ENCODE measurements around the gene SLC1A3. TPM values are rescaled to one million over a fixed set of nuclear protein-coding genes. Genes with fewer than 3 reads are reported as not detected.

The SLC1A3 gene
- polyA plus RNA-seq, 2 donors, result 13.5 to 16.1 TPM

DNA sequence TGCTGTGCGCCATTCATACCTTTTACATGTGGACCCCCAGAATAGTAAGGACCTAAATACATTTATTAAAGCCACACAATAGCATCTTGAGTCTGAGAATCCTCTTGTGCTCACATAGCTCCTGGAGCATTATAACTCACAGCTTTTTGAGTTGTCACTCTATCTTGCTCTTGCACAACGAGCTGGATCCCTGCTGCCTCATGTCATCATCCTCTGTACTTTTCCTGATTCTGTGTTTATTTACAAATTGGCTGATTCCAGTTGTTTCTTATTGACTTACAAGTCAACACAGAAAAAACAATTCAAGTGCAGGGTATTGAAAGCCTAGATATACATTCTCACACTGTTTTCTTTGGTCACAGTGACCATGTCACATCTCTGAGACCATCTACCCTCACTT is 112.9 kb downstream of the SLC1A3 start:
- no peaks in the 10 kb centered on the region for H3K9me3 ChIP-seq (ENCODE audit: control insufficient read depth in 2 of 2, insufficient read depth in 1 of 2, low read depth in 1 of 2, low read length in 1 of 2)
- WGBS, 2 donors, result 71 to 76% methylated on average over 2 of the region's 2 CpGs
- H3K4me3 ChIP-seq (ENCODE audit: low read depth in 1 of 2, low read length in 2 of 2), result no peak overlapping the region
- H3K36me3 ChIP-seq (ENCODE audit: control insufficient read depth in 2 of 2, insufficient read depth in 2 of 2, low read length in 1 of 2), result no peaks in the 10 kb centered on the region
- no peak overlapping the region for H3K27ac ChIP-seq (ENCODE audit: low read depth in 2 of 2, low read length in 1 of 2)
- H3K27me3 ChIP-seq (ENCODE audit: control insufficient read depth in 1 of 2, insufficient read depth in 2 of 2, low read length in 2 of 2), result no peaks in the 10 kb centered on the region
- no peaks in the 10 kb centered on the region for H3K4me1 ChIP-seq (ENCODE audit: control insufficient read depth in 2 of 2, insufficient read depth in 2 of 2, low read length in 1 of 2)

GRCh38 chr5:36720688-36721087 is 114.3 kb downstream of the SLC1A3 start:
- Histone ChIP-seq H3K4me3 (ENCODE audit: low read depth in 1 of 2, low read length in 2 of 2) (no peak overlapping the region), H3K9me3 (ENCODE audit: control insufficient read depth in 2 of 2, insufficient read depth in 1 of 2, low read depth in 1 of 2, low read length in 1 of 2) (no peaks in the 10 kb centered on the region), H3K4me1 (ENCODE audit: control insufficient read depth in 2 of 2, insufficient read depth in 2 of 2, low read length in 1 of 2) (no peaks in the 10 kb centered on the region), H3K27me3 (ENCODE audit: control insufficient read depth in 1 of 2, insufficient read depth in 2 of 2, low read length in 2 of 2) (no peaks in the 10 kb centered on the region), H3K27ac (ENCODE audit: low read depth in 2 of 2, low read length in 1 of 2) (no peak overlapping the region), H3K36me3 (ENCODE audit: control insufficient read depth in 2 of 2, insufficient read depth in 2 of 2, low read length in 1 of 2) (no peaks in the 10 kb centered on the region)
- WGBS, 2 donors, result 53 to 54% methylated on average over 4 of the region's 4 CpGs

- H3K9me3 ChIP-seq (ENCODE audit: control insufficient read depth in 2 of 2, insufficient read depth in 1 of 2, low read depth in 1 of 2, low read length in 1 of 2), result no peaks in the 10 kb centered on the region
- H3K4me3 ChIP-seq (ENCODE audit: low read depth in 1 of 2, low read length in 2 of 2), result no peak overlapping the region
- H3K27ac ChIP-seq (ENCODE audit: low read depth in 2 of 2, low read length in 1 of 2), result no peak overlapping the region
- H3K4me1 ChIP-seq (ENCODE audit: control insufficient read depth in 2 of 2, insufficient read depth in 2 of 2, low read length in 1 of 2), result no peaks in the 10 kb centered on the region
- no peaks in the 10 kb centered on the region for H3K36me3 ChIP-seq (ENCODE audit: control insufficient read depth in 2 of 2, insufficient read depth in 2 of 2, low read length in 1 of 2)
- H3K27me3 ChIP-seq (ENCODE audit: control insufficient read depth in 1 of 2, insufficient read depth in 2 of 2, low read length in 2 of 2), result no peaks in the 10 kb centered on the region
- 70 to 74% methylated on average over 5 of the region's 5 CpGs for WGBS, 2 donors
Observed at GRCh38 chr5:36721664-36722235, 115.3 kb downstream of the SLC1A3 start.

DNA sequence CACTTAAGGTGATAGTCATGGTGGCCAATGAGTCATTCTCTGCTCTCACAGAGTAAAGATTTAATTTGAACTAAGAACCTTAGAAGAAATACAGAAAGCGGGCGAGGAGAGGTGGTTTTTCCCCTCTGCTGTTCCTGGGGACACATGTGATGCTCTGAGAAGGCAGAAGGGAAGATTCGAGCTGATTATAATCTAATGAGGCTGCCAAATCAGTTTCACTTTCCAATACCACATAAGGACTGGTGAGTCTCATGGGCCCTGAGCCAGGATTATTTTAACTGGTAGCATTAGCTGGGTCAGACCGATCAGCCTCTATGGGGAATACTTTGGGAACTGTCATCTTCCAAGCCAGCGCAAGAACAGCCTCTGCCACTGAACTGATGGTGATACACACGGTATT is 116.5 kb downstream of the SLC1A3 start:
- H3K27me3 ChIP-seq (ENCODE audit: control insufficient read depth in 1 of 2, insufficient read depth in 2 of 2, low read length in 2 of 2), result no peaks in the 10 kb centered on the region
- H3K4me1 ChIP-seq (ENCODE audit: control insufficient read depth in 2 of 2, insufficient read depth in 2 of 2, low read length in 1 of 2), result no peaks in the 10 kb centered on the region
- H3K36me3 ChIP-seq (ENCODE audit: control insufficient read depth in 2 of 2, insufficient read depth in 2 of 2, low read length in 1 of 2), result no peaks in the 10 kb centered on the region
- no peaks in the 10 kb centered on the region for H3K9me3 ChIP-seq (ENCODE audit: control insufficient read depth in 2 of 2, insufficient read depth in 1 of 2, low read depth in 1 of 2, low read length in 1 of 2)
- H3K4me3 ChIP-seq (ENCODE audit: low read depth in 1 of 2, low read length in 2 of 2), result no peak overlapping the region
- H3K27ac ChIP-seq (ENCODE audit: low read depth in 2 of 2, low read length in 1 of 2), result no peak overlapping the region
- WGBS, 2 donors, result 69 to 71% methylated on average over 6 of the region's 6 CpGs

DNA sequence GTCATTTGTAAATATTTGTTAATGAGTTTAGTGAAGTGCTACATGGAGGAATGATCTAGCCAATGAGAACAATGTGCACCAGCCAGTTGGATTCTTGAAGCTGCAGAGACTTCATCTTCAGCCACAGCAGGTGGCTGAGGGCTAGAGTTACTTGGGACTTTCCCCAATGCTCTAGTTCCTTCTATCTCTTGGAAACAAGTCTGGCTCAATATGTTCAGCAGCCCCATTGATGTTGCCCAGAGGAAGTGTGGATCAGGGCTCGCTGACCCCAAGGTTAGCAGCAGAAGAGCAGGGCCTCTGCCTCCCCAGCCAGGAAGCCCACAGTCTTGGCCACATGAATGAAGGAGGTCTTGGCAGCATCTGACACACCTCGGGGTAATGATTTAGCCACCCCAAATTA is 117.5 kb downstream of the SLC1A3 start:
- H3K27ac ChIP-seq (ENCODE audit: low read depth in 2 of 2, low read length in 1 of 2), result no peak overlapping the region
- no peak overlapping the region for H3K4me3 ChIP-seq (ENCODE audit: low read depth in 1 of 2, low read length in 2 of 2)
- no peaks in the 10 kb centered on the region for H3K9me3 ChIP-seq (ENCODE audit: control insufficient read depth in 2 of 2, insufficient read depth in 1 of 2, low read depth in 1 of 2, low read length in 1 of 2)
- H3K36me3 ChIP-seq (ENCODE audit: control insufficient read depth in 2 of 2, insufficient read depth in 2 of 2, low read length in 1 of 2), result no peaks in the 10 kb centered on the region
- no peaks in the 10 kb centered on the region for H3K4me1 ChIP-seq (ENCODE audit: control insufficient read depth in 2 of 2, insufficient read depth in 2 of 2, low read length in 1 of 2)
- WGBS, 2 donors, result 75 to 79% methylated on average over 2 of the region's 2 CpGs
- no peaks in the 10 kb centered on the region for H3K27me3 ChIP-seq (ENCODE audit: control insufficient read depth in 1 of 2, insufficient read depth in 2 of 2, low read length in 2 of 2)

DNA sequence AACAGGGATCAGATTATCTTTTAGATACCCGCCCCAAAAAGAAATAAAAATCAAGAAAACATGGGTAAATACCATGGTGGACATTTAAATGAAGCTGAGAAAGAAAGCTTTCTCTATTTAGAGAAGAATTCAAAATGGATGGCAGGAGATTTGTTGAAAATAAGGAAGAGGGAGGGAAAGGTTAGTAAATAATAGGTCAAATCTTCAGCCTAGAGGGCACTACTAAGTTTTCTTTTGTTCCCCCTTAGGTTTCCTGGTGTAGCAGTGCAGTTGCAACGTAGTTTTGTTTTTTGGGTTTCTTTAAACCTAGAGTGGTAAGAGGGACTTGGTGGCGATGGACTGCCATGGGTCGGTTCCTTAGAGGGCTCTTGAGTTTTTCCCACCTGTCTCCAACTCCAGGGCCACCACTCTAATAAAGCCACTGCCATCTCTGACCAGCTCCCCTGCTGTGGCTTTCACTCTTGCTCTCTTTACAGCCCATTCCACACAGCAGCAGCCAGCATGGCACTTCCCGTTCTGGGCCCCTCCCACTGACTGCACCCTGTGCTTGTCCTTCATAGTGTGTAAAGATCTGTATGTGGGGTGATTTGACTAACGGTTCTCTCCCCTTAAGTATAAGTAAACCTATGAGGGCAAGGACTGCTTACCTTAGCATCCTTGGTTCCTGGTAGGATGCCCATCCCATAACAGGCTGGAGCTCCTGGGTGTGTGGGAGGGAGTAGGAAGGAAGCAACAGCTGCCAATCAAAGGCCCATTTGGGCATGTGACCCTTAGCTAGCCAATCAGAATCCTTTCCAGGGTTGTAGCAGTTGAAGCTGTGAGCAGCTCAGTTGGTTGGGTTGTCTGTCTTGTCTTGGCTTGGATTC is 118.3 kb downstream of the SLC1A3 start:
- no peaks in the 10 kb centered on the region for H3K4me1 ChIP-seq (ENCODE audit: control insufficient read depth in 2 of 2, insufficient read depth in 2 of 2, low read length in 1 of 2)
- WGBS, 2 donors, result 74 to 78% methylated on average over 6 of the region's 6 CpGs
- H3K27ac ChIP-seq (ENCODE audit: low read depth in 2 of 2, low read length in 1 of 2), result peak overlapping the region in 1 of 2 donors; percentile 6
- no peak overlapping the region for H3K4me3 ChIP-seq (ENCODE audit: low read depth in 1 of 2, low read length in 2 of 2)
- H3K9me3 ChIP-seq (ENCODE audit: control insufficient read depth in 2 of 2, insufficient read depth in 1 of 2, low read depth in 1 of 2, low read length in 1 of 2), result no peaks in the 10 kb centered on the region
- H3K27me3 ChIP-seq (ENCODE audit: control insufficient read depth in 1 of 2, insufficient read depth in 2 of 2, low read length in 2 of 2), result no peaks in the 10 kb centered on the region
- no peaks in the 10 kb centered on the region for H3K36me3 ChIP-seq (ENCODE audit: control insufficient read depth in 2 of 2, insufficient read depth in 2 of 2, low read length in 1 of 2)

DNA sequence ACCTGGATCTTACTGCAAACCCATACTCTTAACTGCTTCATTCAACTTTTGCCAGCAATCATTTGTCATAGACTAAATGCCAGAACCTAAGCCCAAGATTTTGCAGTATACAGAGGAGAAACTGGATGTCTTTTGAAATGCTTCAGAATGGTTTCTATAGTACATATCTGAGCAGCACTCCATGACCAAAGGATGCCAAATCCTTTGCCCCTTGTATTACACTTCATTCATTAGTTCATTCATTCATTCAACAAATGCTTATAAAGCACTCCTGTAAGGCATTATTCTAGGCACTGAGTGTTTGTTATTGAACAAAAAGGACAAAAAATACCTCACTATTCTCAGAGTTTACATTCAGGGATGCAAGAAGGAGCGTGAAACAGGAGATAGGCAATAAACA is 119.9 kb downstream of the SLC1A3 start:
- H3K4me1 ChIP-seq (ENCODE audit: control insufficient read depth in 2 of 2, insufficient read depth in 2 of 2, low read length in 1 of 2), result no peaks in the 10 kb centered on the region
- 90 to 91% methylated on average over 1 of the region's 1 CpG for WGBS, 2 donors
- H3K27ac ChIP-seq (ENCODE audit: low read depth in 2 of 2, low read length in 1 of 2), result no peak overlapping the region
- H3K9me3 ChIP-seq (ENCODE audit: control insufficient read depth in 2 of 2, insufficient read depth in 1 of 2, low read depth in 1 of 2, low read length in 1 of 2), result no peaks in the 10 kb centered on the region
- H3K27me3 ChIP-seq (ENCODE audit: control insufficient read depth in 1 of 2, insufficient read depth in 2 of 2, low read length in 2 of 2), result no peaks in the 10 kb centered on the region
- H3K4me3 ChIP-seq (ENCODE audit: low read depth in 1 of 2, low read length in 2 of 2), result no peak overlapping the region
- no peaks in the 10 kb centered on the region for H3K36me3 ChIP-seq (ENCODE audit: control insufficient read depth in 2 of 2, insufficient read depth in 2 of 2, low read length in 1 of 2)

- H3K4me3 ChIP-seq (ENCODE audit: low read depth in 1 of 2, low read length in 2 of 2), result no peak overlapping the region
- no peaks in the 10 kb centered on the region for H3K9me3 ChIP-seq (ENCODE audit: control insufficient read depth in 2 of 2, insufficient read depth in 1 of 2, low read depth in 1 of 2, low read length in 1 of 2)
- no peaks in the 10 kb centered on the region for H3K36me3 ChIP-seq (ENCODE audit: control insufficient read depth in 2 of 2, insufficient read depth in 2 of 2, low read length in 1 of 2)
- WGBS, 2 donors, result 86 to 91% methylated on average over 1 of the region's 1 CpG
- no peaks in the 10 kb centered on the region for H3K27me3 ChIP-seq (ENCODE audit: control insufficient read depth in 1 of 2, insufficient read depth in 2 of 2, low read length in 2 of 2)
- no peaks in the 10 kb centered on the region for H3K4me1 ChIP-seq (ENCODE audit: control insufficient read depth in 2 of 2, insufficient read depth in 2 of 2, low read length in 1 of 2)
- no peak overlapping the region for H3K27ac ChIP-seq (ENCODE audit: low read depth in 2 of 2, low read length in 1 of 2)
Observed at GRCh38 chr5:36726767-36727166, 120.4 kb downstream of the SLC1A3 start.

- Histone ChIP-seq H3K36me3 (ENCODE audit: control insufficient read depth in 2 of 2, insufficient read depth in 2 of 2, low read length in 1 of 2) (no peaks in the 10 kb centered on the region), H3K4me1 (ENCODE audit: control insufficient read depth in 2 of 2, insufficient read depth in 2 of 2, low read length in 1 of 2) (no peaks in the 10 kb centered on the region), H3K4me3 (ENCODE audit: low read depth in 1 of 2, low read length in 2 of 2) (no peak overlapping the region), H3K27me3 (ENCODE audit: control insufficient read depth in 1 of 2, insufficient read depth in 2 of 2, low read length in 2 of 2) (no peaks in the 10 kb centered on the region), H3K27ac (ENCODE audit: low read depth in 2 of 2, low read length in 1 of 2) (no peak overlapping the region), H3K9me3 (ENCODE audit: control insufficient read depth in 2 of 2, insufficient read depth in 1 of 2, low read depth in 1 of 2, low read length in 1 of 2) (no peaks in the 10 kb centered on the region)
- 29 to 32% methylated on average over 6 of the region's 6 CpGs for WGBS, 2 donors
Observed at GRCh38 chr5:36728697-36729543, 122.5 kb downstream of the SLC1A3 start.

Data from esophagus (tissue), 2 donors.